Activated CD4-positive, CD25-positive, alpha-beta regulatory T cell treated with anti-CD3 and anti-CD28 coated beads, Interleukin-2, amount 50 U/mL, for 72 hours (primary cell): Measurements from ENCODE around the gene FAM210A.
"Not testable (repeated sequence)": the region's sequence is repeated elsewhere in the genome, so short reads cannot be mapped to it uniquely, and the experiment has no call there.

ENCODE experiments used
- DNase-seq: peaks from one replicate; pipeline ENCODE4 v3.0.0; 2021

Gene FAM210A

DNA sequence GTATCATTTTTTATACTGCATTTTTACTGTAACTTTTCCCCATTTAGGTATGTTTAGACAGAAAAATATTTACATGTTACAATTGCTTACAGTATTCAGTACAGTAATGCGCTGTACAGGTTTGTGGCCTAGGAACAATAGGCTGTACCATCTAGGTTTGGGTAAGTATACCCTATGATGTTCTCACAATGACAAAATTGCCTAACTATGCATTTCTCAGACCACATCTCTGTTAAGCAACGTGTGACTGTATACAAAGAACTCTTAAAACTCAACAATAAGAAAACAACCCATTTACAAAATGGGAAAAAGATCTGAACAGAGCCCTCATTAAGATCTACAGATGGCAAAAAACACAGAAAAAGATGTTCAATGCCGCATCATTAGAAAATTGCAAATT lies 29.4 kb downstream of the FAM210A start:
- DNase-seq: no peak

DNA sequence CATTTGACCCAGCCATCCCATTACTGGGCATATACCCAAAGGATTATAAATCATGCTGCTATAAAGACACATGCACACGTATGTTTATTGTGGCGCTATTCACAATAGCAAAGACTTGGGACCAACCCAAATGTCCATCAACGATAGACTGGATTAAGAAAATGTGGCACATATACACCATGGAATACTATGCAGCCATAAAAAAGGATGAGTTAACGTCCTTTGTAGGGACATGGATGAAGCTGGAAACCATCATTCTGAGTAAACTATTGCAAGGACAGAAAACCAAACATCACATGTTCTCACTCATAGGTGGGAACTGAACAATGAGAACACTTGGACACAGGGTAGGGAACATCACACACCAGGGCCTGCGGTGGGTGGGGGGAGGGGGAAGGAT lies 31.0 kb downstream of the FAM210A start:
- not testable (repeated sequence) for DNase-seq

DNA sequence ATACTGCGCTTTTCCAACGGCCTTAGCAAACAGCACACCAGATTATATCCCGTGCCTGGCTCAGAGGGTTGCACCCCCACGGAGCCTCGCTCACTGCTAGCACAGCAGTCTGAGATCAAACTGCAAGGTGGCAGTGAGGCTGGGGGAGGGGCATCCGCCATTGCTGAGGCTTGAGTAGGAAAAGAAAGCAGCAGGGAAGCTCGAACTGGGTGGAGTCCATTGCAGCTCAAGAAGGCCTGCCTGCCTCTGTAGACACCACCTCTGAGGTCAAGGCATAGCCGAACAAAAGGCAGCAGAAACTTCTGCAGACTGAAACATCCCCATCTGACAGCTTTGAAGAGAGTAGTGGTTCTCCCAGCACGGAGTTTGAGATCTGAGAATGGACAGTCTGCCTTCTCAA lies 36.3 kb downstream of the FAM210A start:
- not testable (repeated sequence) for DNase-seq

DNA sequence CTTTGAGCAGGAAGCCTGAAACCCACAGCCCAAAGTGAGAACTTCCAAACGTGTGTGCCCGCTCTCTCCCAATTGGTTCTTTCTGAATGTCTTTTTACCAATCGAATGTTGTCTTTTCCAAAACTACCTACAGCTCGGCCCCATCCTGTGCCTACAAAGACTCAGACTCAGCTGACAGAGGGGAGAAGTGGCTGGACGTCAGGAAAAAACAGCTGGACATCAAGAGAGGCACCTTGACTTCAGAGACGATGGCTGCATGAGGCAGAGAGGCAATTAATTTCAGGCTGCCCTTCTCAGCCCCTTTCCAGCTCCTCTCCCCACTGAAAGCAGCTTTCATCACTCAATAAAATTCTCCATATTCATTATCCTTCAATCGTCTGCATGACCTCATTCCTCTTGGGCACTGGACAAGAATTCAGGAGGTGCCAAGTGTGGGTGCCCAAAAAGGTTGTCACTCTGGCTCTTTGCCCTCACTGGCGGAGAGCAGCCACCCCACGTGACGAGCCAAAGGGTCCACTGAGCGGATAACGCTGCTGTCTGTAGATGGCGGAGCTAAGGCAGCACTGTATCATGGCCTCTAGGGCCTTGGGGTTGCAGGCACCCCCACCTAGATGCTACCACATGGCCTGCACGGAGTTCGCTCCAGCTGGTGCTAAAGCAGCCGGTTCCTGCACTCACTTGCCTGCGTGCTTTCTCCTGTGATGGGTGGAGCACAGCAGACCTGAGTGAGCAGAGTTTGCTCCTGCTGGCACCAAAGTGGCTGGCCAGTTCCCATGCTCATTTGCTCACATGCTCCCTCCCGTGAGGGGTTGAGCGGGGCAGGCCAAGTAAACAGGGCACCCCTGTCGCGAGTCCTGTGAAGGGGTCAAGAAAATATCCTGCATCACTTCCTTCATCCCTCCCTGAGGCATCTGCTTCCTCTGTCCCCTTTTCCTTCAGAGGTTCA lies 37.9 kb downstream of the FAM210A start:
- DNase-seq: no peak

DNA sequence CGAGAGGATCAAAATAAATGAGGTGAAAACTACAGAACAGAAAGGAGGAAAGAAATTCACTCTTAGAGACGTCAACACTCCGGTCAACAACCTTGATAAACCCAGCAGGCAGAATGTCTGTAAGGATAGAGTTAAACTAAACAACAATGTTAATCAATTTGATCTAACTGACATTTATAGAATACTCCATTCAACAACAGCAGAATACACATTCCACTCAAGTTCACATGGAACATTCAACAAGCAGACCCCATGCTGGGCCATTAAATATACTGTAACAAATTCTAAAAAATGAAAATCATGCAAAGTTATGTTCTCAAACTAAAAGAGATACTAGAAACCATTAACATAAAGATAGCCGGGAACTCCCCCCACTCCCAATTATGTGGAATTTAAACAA lies 41.8 kb downstream of the FAM210A start:
- DNase-seq: no peak

DNA sequence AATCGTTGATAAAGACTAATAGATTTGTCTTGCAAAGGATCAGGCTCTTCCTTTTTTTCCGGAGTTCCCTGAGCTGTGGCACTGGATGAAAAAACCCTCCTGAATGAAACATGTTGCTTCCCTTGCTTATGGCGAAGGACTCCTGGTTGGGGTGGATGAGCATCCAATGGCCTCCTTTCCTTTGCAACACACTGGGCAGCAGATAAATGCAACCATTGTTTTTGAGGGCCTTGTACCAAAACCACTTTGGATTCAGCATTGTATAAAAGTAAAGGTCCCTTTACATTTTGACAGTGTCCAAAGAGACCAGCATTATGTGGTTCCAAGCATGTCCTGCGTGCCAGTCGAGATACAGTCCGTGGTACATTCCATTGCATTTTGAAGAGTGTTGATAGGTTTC lies 44.7 kb downstream of the FAM210A start:
- no peak for DNase-seq

DNA sequence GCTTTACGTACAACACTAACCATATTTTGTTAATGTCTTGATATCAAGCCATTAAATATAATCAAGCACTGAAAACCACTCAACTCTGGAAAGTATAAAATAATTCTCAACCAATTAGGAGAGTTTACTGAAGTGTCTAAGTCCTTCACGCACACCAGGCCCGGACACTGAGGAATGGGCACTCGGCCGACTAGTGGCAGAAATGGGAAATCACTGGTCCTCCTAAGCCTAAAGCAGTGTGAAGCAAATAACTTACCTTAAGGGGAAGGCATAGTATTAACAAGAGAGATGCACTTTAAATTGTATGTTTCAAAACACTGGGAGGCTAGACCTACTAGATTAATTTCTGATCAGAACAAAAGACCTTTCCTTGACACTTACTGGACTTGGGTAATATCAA lies 45.7 kb downstream of the FAM210A start:
- DNase-seq: no peak

DNA sequence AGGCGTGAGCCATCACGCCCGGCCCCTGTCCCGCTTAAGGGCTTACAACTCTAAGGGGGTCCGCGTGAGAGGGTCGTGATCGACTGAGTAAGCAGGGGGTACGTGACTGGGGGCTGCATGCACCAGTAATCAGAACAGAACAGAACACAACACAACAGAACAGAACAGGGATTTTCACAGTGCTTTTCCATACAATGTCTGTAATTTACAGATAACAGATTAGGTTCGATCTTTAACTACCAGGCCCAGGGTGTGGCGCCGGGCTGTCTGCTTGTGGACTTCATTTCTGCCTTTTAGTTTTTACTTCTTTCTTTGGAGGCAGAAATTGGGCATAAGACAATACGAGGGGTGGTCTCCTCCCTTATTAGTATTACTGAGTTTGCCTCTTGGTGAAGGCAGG lies 49.0 kb downstream of the FAM210A start:
- DNase-seq: not testable (repeated sequence)

DNA sequence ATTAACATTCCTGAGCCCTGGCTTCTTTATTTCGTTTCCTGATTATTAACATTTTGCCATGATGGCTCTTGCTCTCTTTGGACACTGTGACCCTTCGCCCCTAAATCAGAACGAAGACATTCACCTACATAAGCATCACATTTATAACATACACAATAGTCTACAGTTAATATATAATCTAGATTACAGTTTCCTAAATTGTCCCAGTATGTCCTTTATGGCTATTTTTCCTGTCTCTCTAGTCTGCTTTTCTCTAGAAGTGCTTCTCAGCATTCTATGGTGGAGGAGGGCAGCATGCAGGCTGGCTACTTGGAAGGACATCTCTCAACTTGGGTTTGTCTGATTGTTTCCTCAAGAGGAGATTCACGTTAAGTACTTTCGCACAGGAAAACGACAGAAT lies 49.9 kb downstream of the FAM210A start:
- no peak for DNase-seq

DNA sequence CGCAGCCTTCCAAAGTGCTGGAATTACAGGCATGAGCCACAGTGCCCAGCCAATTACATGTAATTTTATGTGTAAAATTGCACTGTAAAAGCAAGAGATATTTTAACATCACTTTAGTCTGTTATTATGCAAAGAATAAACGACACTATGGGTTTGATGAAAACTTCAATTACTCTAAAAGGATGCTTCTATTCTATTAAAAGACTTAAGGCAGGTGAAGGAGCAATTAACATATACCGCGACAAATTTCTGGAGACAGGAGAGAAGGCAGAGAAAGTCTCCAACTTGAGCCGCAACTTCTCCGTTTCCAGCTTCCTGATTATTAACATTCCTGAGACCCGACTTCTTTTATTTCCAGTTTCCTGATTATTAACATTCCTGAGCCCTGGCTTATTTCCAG lies 53.7 kb downstream of the FAM210A start:
- no peak for DNase-seq

DNA sequence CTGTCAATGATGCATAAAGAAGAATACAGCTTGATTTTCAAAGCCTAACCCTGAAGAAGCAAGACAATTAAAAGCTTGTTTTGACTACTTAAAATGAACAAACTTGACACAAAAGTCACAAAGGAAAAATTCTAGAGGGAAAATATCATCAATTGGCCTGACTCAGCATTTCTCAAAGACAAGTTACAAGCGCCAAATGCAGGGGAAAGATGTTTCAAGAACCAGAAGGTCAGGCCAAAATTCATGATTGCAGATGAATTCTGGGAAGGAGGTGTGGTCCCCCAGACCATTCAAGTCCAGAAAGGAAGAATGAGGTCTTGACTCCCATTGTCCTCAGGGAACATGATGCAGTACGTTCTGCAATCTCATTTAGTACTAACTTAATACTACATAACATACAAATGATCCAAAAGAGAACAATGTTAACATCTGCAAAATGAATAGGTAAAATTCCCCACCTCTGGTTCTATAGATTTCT lies 64.5 kb downstream of the FAM210A start:
- no peak for DNase-seq

DNA sequence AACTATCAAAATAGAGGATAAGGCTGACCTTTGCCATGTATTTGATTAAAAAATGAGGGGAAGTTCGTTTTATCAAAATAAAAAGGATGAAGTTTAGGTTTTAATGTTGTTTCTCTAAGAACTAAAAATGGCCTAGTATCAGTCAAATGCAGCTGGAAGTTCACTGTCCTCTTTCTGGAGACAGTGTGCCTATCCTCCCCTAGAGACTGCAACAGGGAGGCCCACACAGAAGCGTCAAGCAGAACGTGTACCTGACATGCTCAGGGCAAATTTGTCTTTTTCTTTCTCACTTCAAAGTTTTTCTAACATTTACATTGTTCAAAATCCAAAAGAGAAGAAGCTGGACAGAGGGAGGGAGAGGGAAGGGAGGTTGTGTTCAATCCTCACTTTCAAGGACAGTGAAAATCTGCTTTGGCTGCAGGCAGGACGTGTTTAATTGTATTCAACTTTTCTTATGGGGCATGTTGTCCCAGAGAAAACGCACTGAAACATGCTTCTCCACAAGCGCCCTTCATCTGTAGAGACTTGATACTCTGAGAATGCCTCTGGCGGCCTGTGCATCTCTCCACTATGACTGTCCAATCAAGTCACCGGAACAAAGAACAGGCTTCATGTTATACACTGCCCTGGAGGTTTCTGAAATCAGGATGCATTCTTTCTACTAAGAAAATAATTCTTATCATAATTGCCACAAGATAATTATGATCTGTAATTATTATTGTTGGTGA lies 65.1 kb downstream of the FAM210A start:
- no peak for DNase-seq

DNA sequence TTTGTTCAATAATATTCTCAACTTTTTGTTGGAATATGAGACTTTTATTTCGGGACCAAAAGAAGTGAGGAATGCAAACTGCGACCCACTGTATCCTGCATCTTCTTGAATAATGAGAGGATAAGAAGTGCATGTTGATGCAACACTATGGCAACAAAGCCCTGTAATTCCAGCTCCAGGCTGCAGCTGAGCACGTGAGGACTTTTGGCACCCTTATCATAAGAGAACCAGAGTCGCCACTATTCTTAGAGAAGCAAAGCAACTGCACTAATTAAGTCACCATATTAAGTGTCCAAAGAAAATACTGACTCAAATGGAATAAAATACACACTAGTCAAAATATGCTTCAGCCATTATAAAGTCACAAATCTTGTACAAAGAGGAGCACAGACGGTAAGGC lies 65.8 kb downstream of the FAM210A start:
- DNase-seq: no peak

DNA sequence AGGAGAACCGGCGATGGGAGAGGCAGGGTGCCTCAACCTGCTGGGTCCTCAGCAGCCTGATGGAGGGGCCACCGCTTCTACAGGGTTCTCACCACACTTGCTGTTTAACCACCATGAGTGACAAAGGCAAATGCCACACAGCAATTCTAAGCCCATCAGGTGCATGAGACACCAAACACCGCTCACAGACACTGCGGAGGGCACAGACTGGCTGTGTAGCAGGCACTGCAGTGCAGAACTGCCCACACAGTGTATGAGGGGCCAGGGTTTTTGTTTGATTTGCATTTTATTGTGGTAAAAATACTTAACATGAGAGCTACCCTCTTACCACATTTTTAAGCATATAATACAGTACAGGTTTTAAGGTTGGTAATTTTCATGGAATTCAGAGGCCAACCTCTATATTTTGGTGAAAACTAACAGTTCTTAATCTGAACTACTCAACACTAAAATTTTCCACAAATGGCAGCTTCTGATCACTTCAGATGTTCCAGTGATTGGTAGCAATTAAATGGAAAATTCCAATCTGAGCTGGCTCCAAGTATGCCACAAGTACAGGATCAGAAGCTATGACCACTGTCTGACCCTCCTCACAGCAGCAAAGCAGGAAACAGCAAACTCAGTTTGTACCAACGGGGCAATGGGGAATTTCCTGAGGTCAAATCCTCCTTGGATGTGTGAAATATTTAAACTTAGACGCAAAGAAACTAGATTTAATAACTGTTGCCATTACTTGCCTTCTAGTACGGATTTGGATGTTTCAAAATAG lies 67.7 kb downstream of the FAM210A start:
- DNase-seq: no peak

DNA sequence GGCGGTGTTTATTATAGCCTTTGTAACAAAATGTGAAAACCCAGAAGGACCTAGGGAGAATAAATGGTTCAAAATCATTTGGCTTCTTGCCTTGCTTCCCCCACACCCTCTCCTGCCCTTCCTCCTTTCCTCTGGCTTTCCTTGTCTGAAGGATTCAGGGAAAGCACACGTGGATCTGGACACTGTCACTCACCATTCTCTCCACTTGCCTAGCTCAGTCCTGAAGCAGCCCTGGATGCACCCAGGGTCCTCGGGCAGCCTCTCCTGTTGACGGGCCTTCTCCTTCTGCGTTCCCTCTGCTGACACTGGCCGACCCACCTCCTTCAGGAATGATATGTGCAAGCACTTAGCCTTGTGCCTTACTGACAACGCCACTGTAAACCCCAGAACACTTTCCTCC lies 68.4 kb downstream of the FAM210A start:
- no peak for DNase-seq

DNA sequence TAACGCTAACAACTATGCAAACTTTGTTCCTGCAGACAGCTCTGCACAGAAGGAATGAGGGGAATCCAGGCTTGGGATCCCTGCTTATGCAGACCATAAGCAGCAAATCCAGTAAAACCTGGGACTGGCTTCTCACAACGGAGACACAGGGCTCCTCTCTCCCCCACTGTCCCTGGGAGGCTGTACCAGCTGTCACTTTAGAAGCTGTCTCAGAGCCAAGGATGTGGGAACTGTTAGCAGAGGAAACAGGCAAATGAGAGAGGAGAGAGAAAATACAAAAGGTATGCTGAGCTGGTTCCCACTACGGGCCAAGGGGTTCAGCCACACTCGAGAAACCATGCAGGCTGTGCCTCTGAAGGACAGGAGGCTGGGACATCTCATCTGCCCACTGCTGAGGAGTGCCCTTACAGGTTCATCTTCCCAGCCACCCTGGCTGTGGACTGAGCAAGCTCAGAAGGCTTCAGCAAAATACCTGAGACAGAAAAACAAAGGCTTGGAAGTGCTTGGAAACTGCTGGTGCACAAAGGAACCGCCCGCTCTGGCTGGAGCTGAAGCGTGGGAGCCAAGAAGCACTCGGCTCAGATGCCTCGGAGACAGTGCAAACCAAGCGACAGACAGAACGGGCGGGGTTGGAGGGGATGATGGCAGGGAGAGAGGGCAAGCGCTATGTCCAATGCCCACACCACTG lies 72.5 kb downstream of the FAM210A start:
- DNase-seq: no peak

DNA sequence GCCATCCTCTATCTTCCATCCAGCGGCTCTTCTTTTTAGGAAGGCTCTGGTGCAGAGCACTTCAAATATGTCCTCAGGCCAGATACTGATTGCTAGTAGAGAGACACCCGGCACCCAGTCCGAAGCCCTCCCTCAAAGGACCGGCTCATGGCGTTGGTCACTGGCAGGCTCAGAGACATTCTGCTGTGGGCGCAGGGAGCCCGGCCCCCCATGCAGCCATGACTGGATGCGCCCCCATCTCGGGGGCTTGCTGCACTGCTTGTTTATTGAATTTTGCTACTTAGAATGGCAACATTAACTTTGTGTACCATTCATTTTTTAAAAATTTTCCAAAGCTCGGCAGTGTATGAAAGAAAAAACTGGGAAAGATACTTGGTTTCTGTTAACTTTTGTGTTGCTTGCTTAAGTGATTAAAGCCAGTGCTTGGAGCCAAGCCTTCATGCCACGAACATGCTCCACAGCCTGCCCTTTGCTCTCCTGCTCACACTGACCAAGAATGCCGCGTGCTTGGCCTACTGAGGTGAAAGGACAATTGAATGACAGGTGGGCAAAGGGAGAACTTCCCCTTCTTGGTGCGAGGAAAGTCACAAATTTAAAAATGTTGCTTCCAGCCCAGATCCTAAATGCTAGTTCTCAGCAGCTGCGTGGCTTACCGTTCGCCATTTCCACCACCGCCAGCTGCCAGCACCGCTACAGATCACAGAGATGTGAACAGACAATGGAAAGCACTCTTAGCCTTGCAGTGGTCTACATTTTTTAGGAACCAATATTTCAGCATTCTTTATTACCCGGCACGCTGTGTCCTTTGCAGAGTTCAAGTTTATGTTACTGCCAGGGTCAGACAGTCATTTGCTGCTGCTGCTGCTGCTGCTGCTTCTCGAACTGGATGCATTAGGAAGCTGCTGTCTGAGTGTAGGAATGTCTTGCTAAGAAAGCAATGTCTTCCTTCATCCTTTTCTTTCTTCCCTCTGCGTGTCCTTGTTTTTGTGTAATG lies 76.7 kb downstream of the FAM210A start:
- DNase-seq: no peak

DNA sequence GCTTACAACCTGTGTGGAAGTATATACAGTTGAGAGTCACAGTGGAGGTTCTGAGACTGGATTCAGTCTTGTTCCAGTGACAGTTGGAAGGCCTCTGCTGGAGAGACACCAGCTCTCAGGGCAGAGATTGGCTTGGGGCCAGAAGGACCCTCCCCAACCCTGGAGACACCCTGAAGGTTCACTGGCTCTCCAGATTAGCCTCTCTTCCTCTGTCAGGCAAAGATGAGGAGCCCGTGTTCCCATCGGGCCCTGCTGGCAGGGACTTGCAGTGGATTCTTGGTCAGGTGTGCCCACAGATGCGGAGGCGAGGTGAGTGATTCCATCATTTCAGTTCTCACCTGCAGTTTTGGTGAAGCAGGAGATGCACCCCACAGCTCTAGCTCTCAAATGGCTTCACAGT lies 78.6 kb downstream of the FAM210A start:
- DNase-seq: no peak

DNA sequence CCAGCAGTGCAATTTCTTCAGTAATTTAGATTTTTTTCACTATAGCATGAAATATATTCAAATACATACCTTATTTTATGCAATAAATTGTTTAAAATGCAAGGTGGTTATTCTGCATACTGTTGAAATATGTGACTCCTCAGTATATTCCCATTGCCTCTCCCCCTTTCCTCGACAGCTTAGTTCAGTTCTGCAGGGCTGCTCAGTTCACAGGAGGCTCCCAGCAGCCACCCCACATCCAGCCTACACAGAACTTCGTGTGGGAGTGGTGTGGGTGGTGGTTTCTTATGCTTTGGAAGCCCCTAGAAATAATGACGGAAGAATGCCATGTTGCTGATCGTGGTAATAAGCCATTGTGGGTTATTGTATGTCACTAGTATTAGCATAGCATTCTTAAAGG lies 79.7 kb downstream of the FAM210A start:
- DNase-seq: no peak

DNA sequence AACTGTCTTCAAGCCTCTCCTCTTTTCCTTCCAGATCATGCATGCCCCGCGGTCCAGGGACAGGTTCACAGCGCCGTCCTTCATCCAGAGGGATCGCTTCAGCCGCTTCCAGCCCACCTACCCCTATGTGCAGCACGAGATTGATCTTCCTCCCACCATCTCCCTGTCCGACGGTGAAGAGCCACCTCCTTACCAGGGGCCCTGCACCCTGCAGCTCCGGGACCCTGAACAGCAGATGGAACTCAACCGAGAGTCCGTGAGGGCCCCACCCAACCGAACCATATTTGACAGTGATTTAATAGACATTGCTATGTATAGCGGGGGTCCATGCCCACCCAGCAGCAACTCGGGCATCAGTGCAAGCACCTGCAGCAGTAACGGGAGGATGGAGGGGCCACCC lies 81.3 kb downstream of the FAM210A start:
- no peak for DNase-seq

DNA sequence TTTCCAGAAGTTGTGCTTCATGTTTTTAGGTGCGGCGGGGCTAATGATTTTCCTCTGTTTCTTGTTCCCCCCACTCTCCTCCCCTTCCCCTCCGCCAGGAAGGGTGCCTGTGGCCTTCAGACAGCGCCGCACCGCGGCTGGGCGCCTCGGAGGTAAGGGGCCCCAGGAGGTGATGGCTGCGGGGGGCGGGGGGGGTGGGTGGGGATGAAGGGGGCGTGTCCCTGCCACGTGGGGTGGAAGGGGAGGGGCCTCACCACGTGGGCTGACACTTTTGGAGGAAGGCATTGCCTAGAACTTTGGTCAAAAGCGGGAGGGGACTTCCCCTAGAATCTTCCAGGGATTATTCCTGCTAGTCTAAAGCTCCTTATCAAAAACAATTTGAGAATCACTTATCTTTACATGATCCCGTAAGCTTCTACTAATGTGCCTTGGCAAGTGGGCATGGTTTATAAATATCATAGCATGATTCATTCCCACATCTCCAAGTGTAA lies 83.1 kb downstream of the FAM210A start:
- DNase-seq: no peak
